K562 (cell line): ENCODE data around the gene PUM1. TPM values are rescaled to one million over a fixed set of nuclear protein-coding genes. Genes with fewer than 3 reads are reported as not detected.
A peak's percentile ranks its signal among the peaks of the same experiment; 100 is the strongest.
"Not testable (repeated sequence)": the region's sequence is repeated elsewhere in the genome, so short reads cannot be mapped to it uniquely, and the experiment has no call there.

Source experiments
- ATAC-seq: fragments of 200-7000 bp; cut with Tn5 transposase; 3 replicates; pipeline ENCODE4 v1.9.1; 2020; ENCODE audit warnings: moderate library complexity
- BruUV-seq: library from RNA; stranded (reverse); fragments of 400-500 nt; replicated peaks from 2 replicates; lab custom pipeline; 2021; lab: Mats Ljungman, UMichigan
- CTCF ChIA-PET: fragments of 300-600 bp; formaldehyde crosslinking; extraction: SDS; loops from one replicate; lab custom pipeline; 2021; ENCODE audit warnings: low intra/inter-chr PET ratio; lab: Yijun Ruan, JAX
- POLR2A ChIA-PET: fragments of 300-600, 350-650 bp; sonication (Branson Sonifier 250); formaldehyde crosslinking; extraction: SDS; loops from one replicate; lab custom pipeline; 2021; ENCODE audit warnings: antibody characterized with exemption, inconsistent platforms; lab: Yijun Ruan, JAX
- DNase-seq, 4 experiments: peaks; one replicate each; pipeline versions ENCODE4 v3.0.0 to v3.0.0-alpha.2; 2011 to 2018; ENCODE audit warnings: low spot score in 3 of 4, mixed read lengths in 3 of 4; ENCODE audit errors: extremely low read depth in 1 of 4
- FAIRE-seq: peaks from 2 replicates; lab custom pipeline; 2011; peaks lifted over from hg19 to GRCh38; lab: Jason Lieb, UNC
- H2AFZ ChIP-seq: 2 replicates; pipeline ENCODE4 v1.6.0; 2011; ENCODE audit warnings: low read depth, low read length, control low read depth, inconsistent platforms
- H3K27ac ChIP-seq: fragments of 200-600 bp; 3 replicates; pipeline ENCODE4 v1.8.0; 2011; ENCODE audit warnings: low read depth, mild to moderate bottlenecking, control low read depth, inconsistent platforms, low read length, moderate library complexity, mixed read lengths; ENCODE audit errors: extremely low read depth
- H3K27me3 ChIP-seq, 2 experiments: fragments of 300-600 bp in 1 of 2; 2 replicates in 1 of 2; 3 replicates in 1 of 2; pipeline versions ENCODE4 v1.6.0 to v1.8.0; 2011; ENCODE audit warnings: inconsistent platforms in 2 of 2, low read length in 2 of 2, mild to moderate bottlenecking in 1 of 2, mixed read lengths in 1 of 2, moderate library complexity in 1 of 2; ENCODE audit not compliant: control insufficient read depth in 2 of 2, insufficient read depth in 2 of 2
- H3K36me3 ChIP-seq: fragments of 300-600 bp; 3 replicates; pipeline ENCODE4 v1.8.0; 2011; ENCODE audit warnings: mild to moderate bottlenecking, low read length, inconsistent platforms; ENCODE audit not compliant: control insufficient read depth, insufficient read depth
- H3K4me1 ChIP-seq, 2 experiments: fragments of 200-600 bp in 1 of 2; replicated peaks in 1 of 2; 2 replicates in 1 of 2; 3 replicates in 1 of 2; pipeline versions ENCODE4 v1.5.1 to v1.8.0; 2011; ENCODE audit warnings: inconsistent platforms in 2 of 2, low read length in 2 of 2, mild to moderate bottlenecking in 1 of 2, mixed read lengths in 1 of 2, moderate library complexity in 1 of 2; ENCODE audit not compliant: control insufficient read depth in 2 of 2, insufficient read depth in 2 of 2
- H3K4me2 ChIP-seq: 2 replicates; pipeline ENCODE4 v1.6.1; 2011; ENCODE audit warnings: low read length, control low read depth, inconsistent platforms, mixed read lengths; ENCODE audit not compliant: insufficient read depth
- H3K4me3 ChIP-seq: fragments of 200-600 bp; sonication (generic), shearing (Covaris generic); 2 replicates; pipeline ENCODE4 v1.5.1; 2016; ENCODE audit warnings: control low read depth, inconsistent platforms
- H3K79me2 ChIP-seq: fragments of 200-600 bp; 3 replicates; pipeline ENCODE4 v1.8.0; 2011; ENCODE audit warnings: low read length, inconsistent platforms; ENCODE audit not compliant: control insufficient read depth, insufficient read depth
- H3K9ac ChIP-seq, 2 experiments: 2 replicates each; pipeline versions ENCODE4 v1.6.0 to v1.6.1; 2011; ENCODE audit warnings: low read depth in 2 of 2, low read length in 2 of 2, control low read depth in 1 of 2, inconsistent platforms in 1 of 2, mild to moderate bottlenecking in 1 of 2, mixed read lengths in 1 of 2; ENCODE audit not compliant: insufficient read depth in 1 of 2
- H3K9me1 ChIP-seq: one replicate; pipeline ENCODE4 v1.6.0; 2011; ENCODE audit warnings: inconsistent platforms, mild to moderate bottlenecking, low read length, moderate library complexity; ENCODE audit not compliant: control insufficient read depth, insufficient read depth
- H3K9me3 ChIP-seq: replicated peaks from 2 replicates; pipeline ENCODE4 v1.5.1; 2011; ENCODE audit warnings: low read depth, low read length, inconsistent platforms; ENCODE audit not compliant: control insufficient read depth, insufficient read depth
- H4K20me1 ChIP-seq: replicated peaks from 2 replicates; pipeline ENCODE4 v1.6.1; 2011; ENCODE audit warnings: low read length, inconsistent platforms, mixed read lengths; ENCODE audit not compliant: control insufficient read depth, insufficient read depth
- ATF1 ChIP-seq, 2 experiments: fragments of 450-650 bp in 1 of 2; IDR thresholded peaks; 2 replicates each; pipeline ENCODE4 v1.6.1; 2016; ENCODE audit warnings: missing compliant biosample characterization in 1 of 2, missing genetic modification characterization in 1 of 2
- DPF2 ChIP-seq: fragments of 450-650 bp; IDR thresholded peaks from 2 replicates; pipeline ENCODE4 v1.6.1; 2016
- FOXA3 ChIP-seq, 2 experiments: fragments of 450-650 bp in 1 of 2; sonication (generic) in 1 of 2; formaldehyde crosslinking; IDR thresholded peaks in 1 of 2; conservative IDR thresholded peaks in 1 of 2; 2 replicates each; pipeline versions ENCODE4 v1.4.0 to v1.8.0; 2020 to 2022; ENCODE audit warnings: mild to moderate bottlenecking in 2 of 2, missing genetic modification reagents in 1 of 2
- RCOR1 ChIP-seq, 2 experiments: IDR thresholded peaks; 2 replicates each; pipeline ENCODE4 v1.6.1; 2012; ENCODE audit warnings: low read depth in 2 of 2, low read length in 2 of 2, borderline replicate concordance in 1 of 2, improper control_type of control experiment in 1 of 2
- ZEB2 ChIP-seq: fragments of 450-650 bp; IDR thresholded peaks from 2 replicates; pipeline ENCODE4 v1.6.1; 2016
- WGBS: fragments of 100-300 bp; shearing (Covaris generic); methylation state at CpG from one replicate; pipeline ENCODE4 v1.1.6; 2016; ENCODE audit warnings: low coverage, mixed read lengths; ENCODE audit not compliant: insufficient coverage; ENCODE audit errors: missing lambda C conversion rate; 5-methylcytosine and 5-hydroxymethylcytosine counted together
- in situ Hi-C: fragments of 300-500 bp; cut with MboI; formaldehyde crosslinking; loops from 4 replicates; pipeline ENCODE4 v1.15.0; 2018; ENCODE audit warnings: inconsistent platforms, mixed read lengths
- intact Hi-C: fragments of 100-400 bp; cut with micrococcal nuclease; formaldehyde crosslinking; loops from 2 replicates; pipeline ENCODE4 v1.14.2; 2022
- polyA plus RNA-seq, 8 experiments: library from polyadenylated mRNA; depleted of rRNA in 4 of 8; stranded (reverse) in 5 of 8; unstranded in 3 of 8; fragments of >200 nt; fragmentation: Nextera tagmentation in 2 of 8; fragmentation: Illumina TruSeq in 1 of 8; extraction: Ambion mirVana in 2 of 8; extraction: Trizol in 1 of 8; gene quantifications; 2 replicates each; pipeline versions ENCODE4 v1.2.1 to v1.2.3, GENCODE V29; 2011 to 2014; ENCODE audit warnings: inconsistent platforms in 1 of 8, missing spikeins in 1 of 8
- total RNA-seq, 7 experiments: library from RNA; depleted of rRNA in 6 of 7; stranded (reverse); fragments of >200 nt in 6 of 7; fragmentation: Illumina TruSeq in 2 of 7; extraction: Trizol in 2 of 7; gene quantifications; 2 replicates each; pipeline versions ENCODE4 v1.2.1 to v1.2.3, GENCODE V29; 2011 to 2021; ENCODE audit warnings: low replicate concordance in 1 of 7

The PUM1 gene
- total and polyA plus RNA-seq, 9 of the 15 experiments (the other 6 are each of a cell fraction or from before 2014, with no cell fraction given), result 37.7 to 104 (median 55.7) TPM

DNA sequence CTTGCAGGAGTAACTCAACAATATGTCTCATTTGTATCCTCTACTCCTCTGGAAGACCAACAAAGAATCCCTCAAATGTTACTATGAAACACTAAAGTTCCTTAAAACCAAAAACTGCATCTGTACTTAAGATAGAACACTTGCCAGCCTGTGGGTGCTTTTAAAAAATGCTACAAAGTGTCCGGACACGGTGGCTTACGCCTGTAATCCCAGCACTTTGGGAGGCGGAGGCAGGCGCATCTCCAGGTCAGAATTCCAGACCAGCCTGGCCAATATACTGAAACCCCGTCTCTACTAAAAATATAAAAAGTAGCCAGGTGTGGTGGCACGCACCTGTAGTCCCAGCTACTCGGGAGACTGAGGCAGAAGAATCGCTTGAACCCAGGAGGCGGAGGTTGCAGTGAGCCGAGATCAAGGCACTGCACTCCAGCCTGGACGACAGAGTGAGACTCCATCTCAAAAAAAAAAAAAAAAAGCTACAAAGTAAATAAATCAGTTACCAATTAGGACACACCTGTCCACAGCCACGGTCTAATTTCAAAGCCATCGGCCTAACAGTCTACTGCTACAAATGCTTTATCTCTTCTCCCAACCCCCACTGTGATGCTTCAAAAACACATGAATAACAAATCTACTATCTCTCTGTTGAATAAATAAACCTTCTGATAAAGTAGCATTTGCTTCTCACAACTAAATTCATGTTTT lies 3.2 kb downstream of the PUM1 start:
- peak overlapping the region; percentile 98 for H3K4me2 ChIP-seq
- H3K9me1 ChIP-seq; H3K27me3 ChIP-seq; CTCF ChIA-PET; DNase-seq; intact Hi-C loops; H2AFZ ChIP-seq; BruUV-seq; H3K9me3 ChIP-seq; TF ChIP-seq ATF1 (CRISPR knock-in tag; IDR thresholded peaks at IDR 0.05): not testable (repeated sequence)
- H3K27ac ChIP-seq, result 0 out of 3 replicates have a peak overlapping the region, but pooled peaks have one; percentile 21
- H3K4me1 ChIP-seq, result peaks cover 15 to 18% of the 10 kb centered on the region in 2 experiments; a peak in 4 of 5 replicates
- peak overlapping the region in 1 of 2 experiments; percentile 99; a peak in 3 of 4 replicates for H3K9ac ChIP-seq
- H4K20me1 ChIP-seq, result peaks cover 60% of the 10 kb centered on the region
- 53% methylated on average over 12 of the region's 14 CpGs for WGBS
- TF ChIP-seq RCOR1 (IDR thresholded peaks at IDR 0.05; ENCODE audit: borderline replicate concordance in 1 of 2, low read depth in 2 of 2, low read length in 2 of 2) (peak in 1 of 2 experiments; percentile 22; a peak in 1 of 4 replicates), DPF2 (0 out of 2 replicates have a peak, but pooled peaks have one; percentile 15), ZEB2 (peak; percentile 71; the same call in 1 of the 2 replicates), ATF1 (tag; IDR thresholded peaks at IDR 0.05) (0 out of 2 replicates have a peak, but pooled peaks have one; percentile 25), FOXA3 (CRISPR knock-in tag; conservative IDR thresholded peaks at IDR 0.05 in 1 of 2, IDR thresholded peaks at IDR 0.05 in 1 of 2) (peak in 1 of 2 experiments; percentile 21; a peak in 1 of 4 replicates)
- TF ChIP-seq, all 486 proteins: peak for 5; not testable (repeated sequence) for 481
- Histone ChIP-seq H3K79me2 (peaks cover 83% of the 10 kb centered on the region), H3K4me3 (peak overlapping the region; percentile 89), H3K36me3 (peaks cover 51% of the 10 kb centered on the region)
- ATAC-seq, result peak; percentile 8; the same call in 1 of the 3 replicates
- POLR2A ChIA-PET, result interaction anchor here (1.0 kb wide), 2 partner anchors 12 to 133 kb away, joined by 5 to 10 read pairs; no protein-coding TSS in a partner anchor
- in situ Hi-C loops, FAIRE-seq: not testable (repeated sequence)
